CD4-positive, alpha-beta T cell treated with Interleukin-2 at 100 ng/mL for 4 hours (primary cell): ENCODE data around the gene PCNX1.
A peak's percentile ranks its signal among the peaks of the same experiment; 100 is the strongest.
"Not testable (repeated sequence)": the region's sequence is repeated elsewhere in the genome, so short reads cannot be mapped to it uniquely, and the experiment has no call there.

Experiments
- DNase-seq: peaks from one replicate; pipeline ENCODE4 v3.0.0-alpha.2; 2020; ENCODE audit warnings: low spot score

The PCNX1 gene

DNA sequence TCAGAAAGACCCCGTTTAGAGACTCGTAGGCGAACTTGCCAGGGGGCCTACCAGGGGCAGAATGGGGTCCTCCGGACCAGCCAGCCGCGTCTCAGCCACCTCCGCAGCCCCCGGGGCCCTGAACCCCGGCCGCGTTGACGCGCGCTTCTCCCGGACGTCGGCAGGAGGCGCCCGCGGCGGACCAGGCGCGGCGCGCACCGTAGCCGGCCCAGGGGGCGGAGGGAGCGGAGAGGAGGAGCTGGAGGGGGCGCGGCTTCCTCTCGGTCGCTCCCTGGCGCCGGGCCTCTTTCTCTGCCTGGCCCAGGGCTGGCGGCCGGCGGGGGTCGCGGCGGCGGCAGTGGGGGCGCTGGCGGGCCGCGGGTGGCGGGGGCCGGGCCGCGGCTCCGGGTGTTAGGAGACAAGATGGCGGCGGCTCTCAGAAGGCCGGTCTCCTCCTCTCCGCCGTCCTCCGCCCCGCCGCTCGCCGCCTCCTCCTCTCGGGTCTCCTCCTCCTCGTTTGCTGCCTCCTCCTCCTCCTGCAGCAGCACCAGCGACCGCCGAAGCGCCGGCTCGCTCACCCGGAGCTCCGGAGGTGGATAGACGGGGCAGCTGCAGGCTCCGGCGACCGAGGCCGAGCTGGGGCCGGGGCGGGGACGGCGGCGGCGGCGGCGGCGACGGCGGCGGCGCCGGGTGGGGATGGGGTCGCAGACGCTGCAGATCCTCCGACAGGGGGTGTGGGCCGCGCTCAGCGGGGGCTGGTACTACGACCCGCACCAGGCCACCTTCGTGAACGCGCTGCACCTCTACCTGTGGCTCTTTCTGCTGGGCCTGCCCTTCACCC lies at the start of gene PCNX1:
PCNX1 (plus strand) TSS at position 284 of the 820 bp plus-strand sequence; CDS start at position 676, 392 bp downstream.
- peak; percentile 90 for DNase-seq

DNA sequence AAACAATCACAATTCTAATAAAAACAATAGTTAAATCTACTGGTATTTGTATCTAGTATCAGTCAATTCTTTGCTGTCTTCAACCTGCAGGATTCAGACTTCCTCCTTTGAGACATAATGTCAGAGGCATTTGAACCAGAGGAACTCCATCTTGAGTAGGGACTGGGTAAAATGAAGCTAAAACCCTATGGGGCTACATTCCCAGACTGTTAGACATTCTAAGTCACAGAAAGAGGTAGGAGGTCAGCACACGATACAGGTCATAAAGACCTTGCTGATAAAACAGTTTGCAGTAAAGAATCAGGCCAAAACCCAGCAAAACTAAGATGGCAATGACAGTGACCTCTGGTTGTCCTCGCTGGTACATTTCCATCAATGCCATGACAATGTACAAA lies 49.8 kb upstream of the PCNX1 start:
- DNase-seq: no peak

DNA sequence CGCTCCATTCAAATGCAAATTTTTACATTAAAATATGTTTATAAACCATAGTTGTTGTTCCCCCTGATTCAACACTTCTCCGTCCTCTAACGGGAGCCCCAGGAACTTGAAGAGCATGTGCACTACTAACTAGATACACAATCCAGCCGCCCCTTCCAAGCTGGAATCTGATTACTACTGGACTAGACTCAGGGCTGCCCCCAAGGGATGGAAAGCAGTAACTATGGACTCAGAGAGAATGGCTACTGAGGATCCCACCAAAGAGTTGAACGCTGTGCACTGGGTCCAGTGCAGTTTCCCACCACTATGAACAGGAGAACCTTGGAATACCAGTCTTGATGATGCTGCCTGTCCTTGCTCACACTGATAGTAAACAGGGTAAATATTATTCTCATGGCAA lies 48.6 kb upstream of the PCNX1 start:
- DNase-seq: no peak

DNA sequence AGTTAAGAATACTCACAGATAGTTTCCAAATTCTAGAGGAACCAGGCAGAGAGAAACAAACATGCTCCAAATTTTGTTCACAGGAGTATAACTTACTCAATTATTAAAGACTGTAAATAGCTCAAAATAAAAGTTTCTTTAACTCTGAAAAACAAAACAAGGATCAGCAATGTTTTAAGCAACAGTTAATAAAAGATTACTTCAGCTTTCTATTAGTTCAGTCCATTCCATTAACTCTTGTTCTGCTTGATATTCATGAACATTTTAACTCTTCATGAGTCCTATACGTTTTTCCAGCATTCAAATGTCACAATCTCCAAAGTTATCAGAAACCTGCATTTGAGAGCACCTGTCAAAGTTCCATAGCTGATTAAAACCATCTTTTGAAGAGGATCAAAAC lies 40.3 kb upstream of the PCNX1 start:
- not testable (repeated sequence) for DNase-seq

DNA sequence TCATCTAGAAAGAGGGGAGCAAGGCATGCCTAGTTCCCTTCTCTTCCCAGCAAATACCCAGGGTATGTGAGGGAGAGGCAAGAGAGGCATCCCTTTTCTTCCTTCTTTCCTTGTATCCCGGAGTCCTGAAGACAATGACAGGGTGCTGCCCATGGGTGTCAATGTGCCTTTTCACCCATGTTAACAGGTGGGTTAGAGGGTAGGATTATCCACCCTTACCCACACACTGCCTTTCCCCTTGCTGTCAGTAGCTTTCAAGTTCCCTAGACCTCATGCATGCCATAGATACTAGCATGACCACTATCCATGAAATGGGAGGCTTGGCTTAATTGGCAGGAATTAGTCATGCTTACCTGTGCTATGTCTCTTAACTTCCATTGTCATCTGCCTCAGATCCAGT lies 36.3 kb upstream of the PCNX1 start:
- DNase-seq: no peak

DNA sequence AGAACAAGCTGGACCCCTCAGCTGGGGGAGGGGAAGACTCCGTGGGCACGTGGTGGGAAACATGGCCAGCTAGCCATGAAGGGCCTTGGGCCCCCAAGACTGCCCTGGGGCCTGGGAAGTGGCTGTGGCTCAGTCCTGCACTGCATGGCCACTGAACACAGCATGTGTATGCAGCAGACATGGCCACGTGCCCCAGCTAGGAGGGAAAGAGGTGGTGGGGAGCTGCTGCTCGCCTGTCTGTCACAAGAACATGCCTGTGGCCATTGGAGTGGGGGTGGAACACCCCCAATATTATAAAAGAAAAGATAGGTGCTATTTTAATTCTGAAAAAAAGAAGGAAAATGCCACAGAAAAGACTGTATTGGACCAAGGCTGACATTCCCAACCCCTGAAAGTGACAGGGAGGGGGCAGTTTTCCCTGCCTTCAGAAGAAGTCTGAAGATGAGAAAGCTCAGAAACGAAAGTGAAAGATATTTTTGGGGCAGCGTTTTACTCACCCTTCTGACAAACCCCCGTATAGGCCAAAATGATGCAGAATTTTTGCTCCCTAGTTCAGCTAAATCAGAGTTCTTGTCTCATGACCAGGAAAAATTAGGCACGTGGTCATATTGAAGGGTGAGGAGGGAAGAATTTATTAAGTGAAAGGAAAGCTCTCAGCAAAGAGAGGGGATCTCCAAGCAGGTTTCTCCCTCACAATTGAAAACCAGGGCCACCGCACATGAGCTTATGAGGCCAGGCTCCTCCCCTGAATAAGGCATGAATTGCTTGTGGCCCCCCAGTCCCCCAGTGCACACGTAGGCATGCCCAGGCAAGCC lies 35.2 kb upstream of the PCNX1 start:
- DNase-seq: peak; percentile 48

DNA sequence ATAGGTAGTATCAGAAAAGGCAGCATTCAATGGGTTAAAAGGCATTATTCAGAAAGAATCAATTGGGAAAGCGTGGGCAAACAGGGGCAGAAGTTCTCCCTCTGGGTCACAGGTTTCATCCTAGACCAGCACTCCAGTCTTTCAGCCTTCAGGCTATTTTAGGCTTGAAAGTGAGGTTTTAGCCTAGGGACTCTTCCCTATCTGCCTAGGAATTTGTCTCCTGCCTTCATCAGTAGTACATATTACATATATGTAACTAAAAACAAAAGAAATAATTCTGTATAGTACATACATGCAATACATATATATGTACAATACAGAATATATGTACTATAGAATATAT lies 34.6 kb upstream of the PCNX1 start:
- DNase-seq: no peak

DNA sequence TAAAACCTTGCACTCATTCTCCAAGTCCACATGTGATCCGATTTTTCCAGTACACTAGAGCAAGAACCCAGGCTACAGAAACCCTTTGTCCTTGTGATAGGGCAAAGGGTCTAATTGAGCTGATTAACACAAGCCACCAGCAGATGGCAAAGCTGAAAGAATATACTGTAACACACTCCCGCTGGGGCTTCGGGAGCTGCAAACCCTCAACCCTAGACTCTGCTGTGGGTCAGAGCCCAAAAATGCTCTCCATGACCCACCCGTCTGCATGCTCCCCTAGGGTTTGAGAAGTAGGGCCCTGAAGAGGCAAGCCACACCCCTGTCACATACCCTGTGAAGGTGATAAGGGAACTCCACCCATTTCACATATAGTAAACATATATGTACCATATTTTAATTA lies 33.6 kb upstream of the PCNX1 start:
- peak; percentile 32 for DNase-seq

DNA sequence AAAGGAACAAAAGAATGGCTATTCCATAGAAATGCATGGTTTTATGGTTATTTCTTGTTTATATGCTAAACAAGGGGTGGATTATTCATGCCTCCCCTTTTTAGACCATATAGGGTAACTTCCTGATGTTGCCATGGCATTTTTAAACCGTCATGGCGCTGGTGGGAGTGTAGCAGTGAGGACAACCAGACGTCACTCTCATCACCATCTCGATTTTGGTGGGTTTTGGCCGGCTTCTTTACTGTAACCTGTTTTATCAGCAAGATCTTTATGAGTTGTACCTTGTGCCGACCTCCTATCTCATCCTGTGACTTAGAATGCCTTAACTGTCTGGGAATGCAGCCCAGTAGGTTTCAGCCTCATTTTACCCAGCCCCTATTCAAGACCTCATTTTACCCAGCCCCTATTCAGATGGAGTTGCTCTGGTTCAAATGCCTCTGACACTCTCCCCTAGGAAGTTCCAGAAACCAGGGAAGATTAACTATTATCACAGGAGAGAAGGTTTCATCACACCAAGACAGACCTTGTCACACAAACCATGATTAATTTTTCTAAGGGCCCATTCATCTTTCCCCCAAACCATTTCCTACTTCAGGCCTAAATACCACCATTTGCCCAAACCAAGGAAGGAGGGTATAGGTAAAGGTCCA lies 31.3 kb upstream of the PCNX1 start:
- not testable (repeated sequence) for DNase-seq

DNA sequence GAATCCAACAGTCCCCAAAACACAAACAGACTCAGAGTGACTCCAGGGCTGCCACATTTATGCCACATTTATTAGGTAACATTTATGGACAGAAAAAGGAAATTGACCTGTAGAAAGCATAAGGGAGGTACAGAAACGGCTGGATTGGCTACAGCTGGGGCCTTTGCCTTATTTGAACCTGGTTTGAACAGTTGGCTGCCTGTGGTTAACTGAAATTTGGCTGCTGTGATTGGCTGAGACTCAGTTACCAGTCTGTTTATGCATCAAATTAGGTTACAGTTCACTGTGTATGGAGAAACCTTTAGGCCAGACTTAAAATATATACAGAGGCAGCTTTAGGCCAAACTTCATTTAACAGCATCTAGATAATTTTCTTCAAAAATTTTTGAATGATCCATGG lies 27.8 kb upstream of the PCNX1 start:
- DNase-seq: no peak

DNA sequence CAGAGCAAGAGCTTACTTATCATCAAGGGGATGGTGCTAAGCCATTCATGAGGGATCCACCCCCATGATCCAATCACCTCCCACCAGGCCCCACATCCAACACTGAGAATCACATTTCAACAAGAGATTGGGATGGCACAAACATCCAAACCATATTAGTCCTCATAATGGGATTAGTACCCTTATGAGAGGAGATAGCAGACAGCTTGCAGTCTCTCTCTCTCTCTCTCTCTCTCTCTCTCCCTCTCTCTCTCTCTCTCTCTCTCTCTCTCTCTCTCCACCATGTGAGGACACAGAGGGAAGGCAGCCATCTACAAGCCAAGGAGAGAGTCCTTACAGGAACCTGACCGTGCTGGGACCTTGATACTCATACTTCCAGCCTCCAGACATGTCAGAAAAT lies 26.4 kb upstream of the PCNX1 start:
- not testable (repeated sequence) for DNase-seq

DNA sequence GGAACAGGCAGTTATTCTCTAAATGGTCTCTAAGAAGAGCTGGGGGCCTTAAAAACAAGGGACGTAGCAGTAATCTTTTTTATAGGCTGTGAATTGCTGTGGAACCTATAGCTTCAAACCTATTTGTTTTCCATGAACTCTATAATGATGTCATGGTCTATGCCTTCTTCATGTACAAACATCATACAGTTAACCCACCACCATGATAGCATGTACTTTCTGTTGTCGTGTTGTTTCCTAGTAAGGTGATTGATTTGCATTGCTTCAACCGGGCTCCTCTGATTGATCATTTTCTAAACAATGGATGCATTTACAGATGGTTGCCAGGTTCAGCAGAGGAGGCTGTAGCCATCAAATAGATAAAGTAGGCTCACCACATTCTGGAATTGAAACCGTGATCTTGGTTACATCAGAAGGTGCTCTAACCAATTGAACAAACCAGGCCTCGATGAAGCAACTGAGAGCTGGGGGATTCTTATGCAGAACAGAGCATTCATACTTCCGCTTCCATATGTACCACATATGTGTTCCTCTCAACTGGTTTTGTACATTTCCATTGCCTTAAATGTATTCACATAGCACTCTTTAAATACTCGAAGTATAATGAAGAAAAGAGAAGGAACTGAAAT lies 25.6 kb upstream of the PCNX1 start:
- DNase-seq: no peak

DNA sequence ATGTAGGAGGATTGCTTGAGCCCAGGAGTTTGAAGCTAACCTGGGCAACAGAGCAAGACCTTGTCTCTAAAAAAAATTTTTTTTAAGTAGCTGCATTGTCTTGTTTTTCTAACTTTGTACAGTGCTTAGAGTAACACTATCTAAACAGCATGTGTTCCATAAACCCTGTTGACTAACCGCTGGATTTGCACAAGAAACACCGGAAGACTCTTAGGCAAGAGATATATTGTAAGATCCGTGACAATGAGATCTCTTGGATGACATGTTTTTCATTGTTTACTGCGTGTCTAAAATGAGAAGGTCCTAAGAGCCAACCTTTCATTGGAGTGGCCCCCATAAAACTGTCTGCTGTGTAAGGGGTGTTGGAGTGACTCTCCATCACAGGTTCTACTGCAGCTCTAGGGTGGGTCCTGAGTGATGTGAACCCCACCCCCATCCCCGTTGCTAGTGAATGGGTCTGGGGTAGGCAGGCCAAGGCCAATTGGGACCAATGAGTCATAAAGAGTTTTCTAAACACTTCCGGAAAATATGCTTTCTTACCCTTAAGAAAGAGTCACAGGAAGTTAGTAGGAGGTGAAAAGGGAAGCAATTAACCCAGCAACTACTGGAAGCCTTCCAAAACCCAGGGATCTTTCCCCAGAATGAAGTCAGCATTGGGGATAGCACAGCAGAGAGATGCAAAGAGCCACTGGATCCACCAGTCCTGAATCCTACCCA lies 24.3 kb upstream of the PCNX1 start:
- peak; percentile 24 for DNase-seq

DNA sequence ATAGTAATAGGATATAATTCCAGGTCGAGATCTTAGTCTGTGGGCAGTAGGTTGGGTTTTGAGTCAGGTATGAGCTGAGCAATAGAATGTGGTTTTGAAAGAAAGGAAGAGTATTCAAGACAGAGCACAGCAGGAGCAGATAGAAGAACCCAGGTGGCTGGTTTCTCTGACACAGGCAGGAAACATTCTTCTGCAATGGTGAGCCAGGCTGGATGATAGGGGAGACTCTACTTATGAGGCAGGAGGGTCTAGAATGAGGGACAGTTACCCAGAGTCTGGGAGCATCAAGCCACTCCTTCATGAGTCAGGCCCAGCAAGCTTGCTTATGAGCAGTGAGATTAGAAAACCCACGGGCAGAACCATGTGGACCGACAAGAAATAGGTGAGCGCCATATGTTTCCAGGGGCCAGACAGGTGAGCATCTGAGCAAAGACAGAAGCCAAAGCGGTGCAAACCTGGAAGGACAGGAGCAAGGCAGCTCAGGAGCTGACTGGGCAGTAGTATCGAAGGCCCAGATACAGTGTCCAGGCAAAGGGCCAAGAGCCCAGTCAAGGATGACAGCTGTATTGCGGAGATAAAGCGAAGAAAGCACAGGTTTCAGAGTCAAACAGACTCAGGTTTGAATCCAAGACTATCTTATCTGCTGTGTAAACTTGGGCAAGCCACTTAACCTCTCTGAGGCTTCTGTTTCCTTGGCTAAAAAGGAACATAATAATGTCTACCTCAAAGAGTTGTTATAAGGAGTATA lies 22.5 kb upstream of the PCNX1 start:
- DNase-seq: no peak

DNA sequence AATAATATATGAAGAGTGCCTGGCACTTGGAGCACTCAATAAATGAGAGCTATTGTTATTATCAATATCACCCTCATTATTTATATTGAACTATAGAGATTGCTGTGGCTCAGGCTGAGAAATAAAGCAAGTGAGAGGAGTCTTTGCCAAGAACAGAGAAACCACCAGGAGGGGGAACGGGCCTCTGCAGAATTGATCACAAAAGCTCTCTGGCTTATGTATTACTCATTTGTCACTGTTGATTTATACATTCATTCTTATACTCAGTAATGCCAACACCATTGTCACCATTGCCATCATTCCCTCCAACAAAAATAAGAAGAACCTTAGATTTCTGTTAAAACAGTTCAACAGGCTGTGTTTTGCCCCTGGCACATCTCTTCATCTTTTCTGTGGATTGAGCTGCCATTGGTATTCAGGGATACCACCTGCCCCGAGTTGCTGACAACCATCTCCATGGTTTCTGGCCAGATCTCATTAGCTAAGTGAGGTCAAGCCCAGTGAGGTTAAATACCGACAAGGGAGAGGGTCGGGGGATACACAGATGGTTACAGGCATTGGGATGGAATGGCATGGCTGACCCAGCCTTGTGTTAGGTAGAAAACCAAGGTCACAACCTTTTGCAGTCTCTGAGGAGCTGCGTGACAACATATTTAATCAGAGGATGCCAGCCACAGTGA lies 21.8 kb upstream of the PCNX1 start:
- DNase-seq: peak; percentile 26

DNA sequence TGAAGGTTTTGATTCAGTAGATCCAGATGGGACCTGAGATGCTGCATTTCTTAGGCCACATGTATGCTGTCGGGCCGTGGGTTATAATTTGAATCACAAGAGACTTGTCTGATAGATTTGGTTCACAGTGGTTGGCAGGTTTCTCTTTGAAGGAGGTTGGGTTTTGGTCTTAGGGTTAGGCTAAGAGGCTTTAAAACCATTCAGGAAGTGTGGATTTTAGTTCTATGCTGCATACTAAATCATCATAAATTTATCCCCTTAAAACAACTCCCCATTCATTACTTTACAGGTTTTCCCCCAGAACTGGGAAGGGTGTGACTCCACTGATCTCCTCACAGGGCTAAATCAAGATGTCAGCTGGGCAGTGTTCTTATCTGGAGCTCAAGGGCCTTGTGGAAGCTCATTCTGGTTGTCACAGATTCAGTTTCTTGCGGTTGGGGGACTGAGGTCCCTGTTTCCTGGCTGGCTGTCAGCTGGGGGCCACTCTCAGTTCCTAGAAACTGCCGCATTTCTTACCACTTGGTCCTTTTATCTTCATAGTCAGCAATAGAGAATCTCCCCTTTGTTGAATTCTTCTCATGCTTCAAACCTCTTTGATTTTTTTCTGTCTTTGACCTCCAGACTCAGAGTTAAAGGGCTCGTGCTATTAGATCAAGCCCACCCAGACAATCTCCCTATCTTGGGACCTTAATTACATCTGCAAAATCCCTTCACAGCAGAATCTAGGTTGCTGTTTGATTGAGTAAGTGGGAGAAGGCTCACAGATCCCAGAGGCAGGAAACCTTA lies 20.6 kb upstream of the PCNX1 start:
- peak; percentile 60 for DNase-seq

DNA sequence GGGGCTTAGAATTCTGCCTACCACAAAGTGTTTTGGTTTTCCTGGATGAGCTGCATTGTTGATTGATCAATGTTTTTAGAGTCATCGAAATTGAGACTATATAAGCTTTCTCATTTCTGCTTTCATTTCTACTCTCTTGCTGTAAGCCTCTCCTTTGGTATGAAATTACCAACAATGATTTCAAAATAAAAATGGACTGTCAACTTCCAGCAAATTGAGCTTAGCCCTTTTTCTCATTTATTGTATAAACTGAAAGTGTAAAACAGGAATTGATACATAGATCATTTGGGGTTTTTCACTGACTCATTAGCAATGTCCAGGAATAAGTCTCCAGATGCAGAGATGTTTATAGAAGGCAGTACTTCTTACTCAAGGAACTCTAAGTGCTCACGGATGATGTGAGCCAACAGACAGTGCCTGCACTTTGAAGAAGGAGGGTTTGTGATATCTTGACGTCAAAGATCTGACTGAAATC lies 20.0 kb upstream of the PCNX1 start:
- DNase-seq: peak; percentile 37

DNA sequence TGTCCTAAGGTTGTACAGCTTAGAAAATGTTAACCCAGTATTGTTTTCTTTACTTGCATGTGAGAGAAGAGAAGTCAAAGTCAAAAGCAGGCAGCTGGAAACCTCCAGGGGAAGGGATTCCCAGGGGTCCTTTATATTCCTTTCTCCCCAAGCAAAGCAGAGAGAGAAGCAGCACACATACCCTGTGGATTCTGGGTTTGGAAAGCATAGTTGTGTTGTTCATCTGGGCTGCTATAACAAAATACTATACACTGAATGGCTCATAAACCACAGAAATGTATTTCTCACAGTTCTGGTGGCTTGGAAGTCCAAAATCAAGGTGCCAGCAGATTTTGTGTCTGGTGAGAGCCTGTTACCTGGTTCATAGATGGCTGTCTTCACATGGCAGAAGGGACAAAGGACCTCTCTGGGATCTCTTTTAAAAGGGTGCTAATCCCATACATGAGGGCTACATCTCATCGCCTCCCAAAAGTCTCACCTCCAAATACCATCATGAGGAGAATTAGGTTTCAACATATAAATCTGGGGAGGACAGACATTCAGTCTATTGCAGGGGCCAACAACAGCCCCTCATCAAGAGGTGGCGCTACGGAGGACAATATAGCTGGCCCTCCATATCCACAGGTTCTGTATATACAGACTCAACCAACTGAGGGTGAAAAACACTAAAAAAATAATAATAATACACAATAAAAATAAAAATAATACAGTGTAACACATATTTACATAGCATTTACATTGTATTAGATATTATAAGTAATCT lies 19.3 kb upstream of the PCNX1 start:
- no peak for DNase-seq
